ENCODE results near the gene RALGPS1. TPM values are rescaled to one million over a fixed set of nuclear protein-coding genes. Genes with fewer than 3 reads are reported as not detected.

The RALGPS1 gene
- total RNA-seq, 1 experiment from 2014 or later = 8.2 TPM

DNA sequence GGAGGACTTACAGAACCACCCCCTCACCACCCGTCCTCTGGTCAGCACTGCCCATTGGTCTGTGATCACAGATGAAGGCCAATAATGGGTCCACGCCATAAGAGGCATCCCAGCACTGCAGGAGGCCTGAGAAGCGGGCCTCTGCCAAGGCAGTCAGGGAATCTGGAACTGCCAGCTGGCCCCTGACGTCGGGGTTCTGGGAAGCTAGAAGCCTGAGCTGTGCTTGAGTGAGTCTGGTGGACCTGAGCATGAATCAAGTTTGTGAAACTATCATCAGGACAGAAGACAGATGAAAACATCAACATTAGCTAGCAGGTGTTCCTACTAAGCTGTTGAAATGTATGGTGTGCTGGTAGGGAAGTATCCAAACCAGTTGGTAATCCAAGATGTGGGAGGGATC lies 200.0 kb downstream of the RALGPS1 start:
- Histone ChIP-seq H3K4me1 (ENCODE audit: low read length) (no peaks in the 10 kb centered on the region), H3K9ac (ENCODE audit: low read length) (no peak overlapping the region), H3K36me3 (ENCODE audit: insufficient read depth, low read length) (no peaks in the 10 kb centered on the region), H3K9me3 (ENCODE audit: low read length) (no peaks in the 10 kb centered on the region), H3K27me3 (ENCODE audit: low read length) (no peaks in the 10 kb centered on the region), H3K27ac (ENCODE audit: low read length) (no peak overlapping the region), H3K9me2 (replicated peaks; ENCODE audit: insufficient read depth, low read length) (no peaks in the 10 kb centered on the region), H3K79me2 (ENCODE audit: low read length) (no peaks in the 10 kb centered on the region), H2AFZ (ENCODE audit: low read length) (no peak overlapping the region), H3K4me3 (ENCODE audit: low read length) (no peak overlapping the region), H3K4me2 (ENCODE audit: low read depth, low read length, poor library complexity, severe bottlenecking) (no peak overlapping the region), H4K20me1 (ENCODE audit: insufficient read depth, low read depth, low read length) (0 out of 2 replicates have a peak, but pooled peaks cover 19% of the 10 kb centered on the region)
- no peak for DNase-seq

DNA sequence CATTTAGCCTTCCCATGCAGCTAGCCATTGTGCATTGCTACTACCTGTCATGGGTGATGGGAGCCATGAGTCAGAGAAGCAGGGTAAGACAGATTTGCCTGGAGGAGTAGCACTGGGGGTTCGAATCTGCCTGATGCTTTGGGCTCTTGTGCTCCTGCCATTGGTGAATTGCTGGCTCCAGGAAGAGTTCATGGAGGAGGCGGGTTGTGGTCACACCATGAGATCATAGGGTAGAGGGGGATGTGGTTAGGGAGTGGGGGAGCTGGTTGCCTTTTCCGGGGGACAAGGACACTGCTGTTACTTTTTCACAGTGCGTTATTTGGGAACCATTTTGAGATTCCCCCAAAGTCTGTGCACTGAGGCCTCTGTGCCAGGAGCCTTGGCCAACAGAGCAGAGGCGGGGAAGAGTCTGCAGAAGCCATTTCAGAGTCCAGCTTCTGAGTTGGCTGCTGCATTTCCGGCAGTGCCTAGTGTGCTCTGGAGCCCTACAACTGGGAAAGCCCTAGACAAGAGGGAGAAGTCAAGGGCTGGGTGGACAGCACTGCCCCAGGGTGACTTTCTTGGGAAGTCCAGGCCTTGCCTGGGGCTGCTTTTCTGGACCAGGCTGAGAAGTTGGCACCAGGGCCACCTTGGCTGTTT lies 201.6 kb downstream of the RALGPS1 start:
- Histone ChIP-seq H3K4me2 (ENCODE audit: low read depth, low read length, poor library complexity, severe bottlenecking) (no peak overlapping the region), H3K9me3 (ENCODE audit: low read length) (no peaks in the 10 kb centered on the region), H3K4me3 (ENCODE audit: low read length) (no peak overlapping the region), H3K36me3 (ENCODE audit: insufficient read depth, low read length) (no peaks in the 10 kb centered on the region), H3K9ac (ENCODE audit: low read length) (no peak overlapping the region), H3K79me2 (ENCODE audit: low read length) (no peaks in the 10 kb centered on the region), H2AFZ (ENCODE audit: low read length) (no peak overlapping the region), H3K9me2 (replicated peaks; ENCODE audit: insufficient read depth, low read length) (no peaks in the 10 kb centered on the region), H3K27me3 (ENCODE audit: low read length) (no peaks in the 10 kb centered on the region), H3K27ac (ENCODE audit: low read length) (no peak overlapping the region), H4K20me1 (ENCODE audit: insufficient read depth, low read depth, low read length) (0 out of 2 replicates have a peak, but pooled peaks cover 15% of the 10 kb centered on the region), H3K4me1 (ENCODE audit: low read length) (no peaks in the 10 kb centered on the region)
- DNase-seq = no peak

DNA sequence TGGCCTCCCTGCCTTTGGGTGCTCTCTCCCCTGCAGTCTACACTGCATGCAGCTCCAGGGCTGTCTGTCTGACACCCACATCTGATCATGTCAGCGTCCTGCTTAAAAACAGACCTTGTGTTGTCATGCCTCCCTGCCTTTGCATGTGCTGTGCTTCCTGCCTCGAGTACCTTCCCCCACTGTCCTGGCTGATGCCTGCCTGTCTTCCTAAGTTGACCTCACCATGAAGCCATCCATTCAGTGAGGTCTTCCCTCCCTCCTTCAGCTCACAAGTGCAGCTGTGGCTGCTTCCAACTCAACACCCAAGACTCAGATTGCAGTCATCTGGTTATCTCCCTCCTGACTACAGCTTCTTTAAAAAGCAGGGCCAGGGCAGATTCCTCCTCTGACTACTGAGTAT lies 202.4 kb downstream of the RALGPS1 start:
- H3K9me3 ChIP-seq (ENCODE audit: low read length) = no peaks in the 10 kb centered on the region
- H3K4me1 ChIP-seq (ENCODE audit: low read length) = no peaks in the 10 kb centered on the region
- H3K27me3 ChIP-seq (ENCODE audit: low read length) = no peaks in the 10 kb centered on the region
- no peak overlapping the region for H3K4me3 ChIP-seq (ENCODE audit: low read length)
- H3K79me2 ChIP-seq (ENCODE audit: low read length) = no peaks in the 10 kb centered on the region
- no peak overlapping the region for H3K27ac ChIP-seq (ENCODE audit: low read length)
- no peak overlapping the region for H2AFZ ChIP-seq (ENCODE audit: low read length)
- no peak for DNase-seq
- H3K9ac ChIP-seq (ENCODE audit: low read length) = no peak overlapping the region
- H3K4me2 ChIP-seq (ENCODE audit: low read depth, low read length, poor library complexity, severe bottlenecking) = no peak overlapping the region
- 0 out of 2 replicates have a peak, but pooled peaks cover 15% of the 10 kb centered on the region for H4K20me1 ChIP-seq (ENCODE audit: insufficient read depth, low read depth, low read length)
- H3K36me3 ChIP-seq (ENCODE audit: insufficient read depth, low read length) = no peaks in the 10 kb centered on the region
- H3K9me2 ChIP-seq (replicated peaks; ENCODE audit: insufficient read depth, low read length) = no peaks in the 10 kb centered on the region

DNA sequence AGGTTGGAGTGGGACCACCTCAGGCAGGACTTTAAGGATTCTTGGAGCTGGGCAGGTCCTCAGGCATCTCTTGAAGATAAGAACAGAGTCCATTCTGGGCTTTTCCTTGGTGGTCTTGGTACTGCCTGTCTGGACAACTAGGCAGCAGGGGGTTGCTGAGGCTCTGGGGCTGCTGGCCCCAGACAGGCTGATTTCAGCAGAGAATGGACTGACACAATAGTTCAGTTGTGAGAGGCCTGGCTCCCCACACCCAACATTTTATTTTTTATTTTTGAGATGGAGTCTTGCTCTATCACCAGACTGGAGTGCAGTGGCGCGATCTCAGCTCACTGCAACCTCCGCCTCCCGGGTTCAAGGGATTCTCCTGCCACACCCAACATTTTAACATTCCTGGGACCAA lies 203.2 kb downstream of the RALGPS1 start:
- Histone ChIP-seq H3K79me2 (ENCODE audit: low read length) (no peaks in the 10 kb centered on the region), H4K20me1 (ENCODE audit: insufficient read depth, low read depth, low read length) (0 out of 2 replicates have a peak, but pooled peaks cover 10% of the 10 kb centered on the region), H3K9me2 (replicated peaks; ENCODE audit: insufficient read depth, low read length) (no peaks in the 10 kb centered on the region), H2AFZ (ENCODE audit: low read length) (no peak overlapping the region), H3K4me3 (ENCODE audit: low read length) (no peak overlapping the region), H3K9ac (ENCODE audit: low read length) (no peak overlapping the region), H3K9me3 (ENCODE audit: low read length) (no peaks in the 10 kb centered on the region), H3K27me3 (ENCODE audit: low read length) (no peaks in the 10 kb centered on the region), H3K4me2 (ENCODE audit: low read depth, low read length, poor library complexity, severe bottlenecking) (no peak overlapping the region), H3K4me1 (ENCODE audit: low read length) (no peaks in the 10 kb centered on the region), H3K27ac (ENCODE audit: low read length) (no peak overlapping the region), H3K36me3 (ENCODE audit: insufficient read depth, low read length) (no peaks in the 10 kb centered on the region)
- DNase-seq = no peak

DNA sequence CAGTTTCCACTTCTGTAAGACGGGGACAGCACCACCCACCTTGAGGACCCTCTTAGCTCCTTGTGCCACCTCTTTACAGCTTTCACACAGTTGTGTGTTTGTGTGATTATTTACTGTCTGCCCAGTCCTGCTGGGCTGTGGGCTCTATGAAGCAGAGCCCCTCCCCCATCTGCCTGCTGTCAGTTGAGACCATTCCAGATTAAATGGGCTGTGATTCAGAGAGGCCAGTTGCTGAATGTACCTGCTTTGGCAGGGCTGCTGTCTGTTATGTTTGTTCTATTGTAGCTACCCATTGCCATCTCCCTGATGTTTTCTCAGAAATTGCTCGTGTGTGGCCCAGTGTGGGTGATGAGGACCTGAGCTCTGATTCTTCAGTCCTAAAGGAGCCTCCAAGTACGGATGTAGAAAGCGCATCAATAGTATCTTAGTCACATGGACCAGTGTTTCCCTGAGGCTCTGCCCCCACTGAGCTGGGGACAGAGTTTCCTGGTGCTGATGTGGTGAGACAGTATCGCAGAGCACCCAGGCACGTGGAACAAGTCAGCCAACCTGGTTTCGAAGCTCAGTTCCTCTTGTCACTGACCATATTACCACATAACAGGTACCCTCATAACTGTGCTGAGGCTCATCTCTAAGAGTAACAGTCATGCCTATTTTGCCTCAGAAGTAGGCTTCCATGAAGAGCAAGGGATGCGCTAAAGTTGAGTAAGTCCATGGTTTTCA lies 204.2 kb downstream of the RALGPS1 start:
- H3K27ac ChIP-seq (ENCODE audit: low read length) = no peak overlapping the region
- H3K4me2 ChIP-seq (ENCODE audit: low read depth, low read length, poor library complexity, severe bottlenecking) = no peak overlapping the region
- no peaks in the 10 kb centered on the region for H3K9me3 ChIP-seq (ENCODE audit: low read length)
- no peaks in the 10 kb centered on the region for H3K36me3 ChIP-seq (ENCODE audit: insufficient read depth, low read length)
- no peaks in the 10 kb centered on the region for H3K4me1 ChIP-seq (ENCODE audit: low read length)
- no peaks in the 10 kb centered on the region for H3K27me3 ChIP-seq (ENCODE audit: low read length)
- DNase-seq = no peak
- H2AFZ ChIP-seq (ENCODE audit: low read length) = no peak overlapping the region
- no peak overlapping the region for H3K4me3 ChIP-seq (ENCODE audit: low read length)
- H3K9me2 ChIP-seq (replicated peaks; ENCODE audit: insufficient read depth, low read length) = no peaks in the 10 kb centered on the region
- no peak overlapping the region for H3K9ac ChIP-seq (ENCODE audit: low read length)
- H4K20me1 ChIP-seq (ENCODE audit: insufficient read depth, low read depth, low read length) = 0 out of 2 replicates have a peak, but pooled peaks cover 7% of the 10 kb centered on the region
- no peaks in the 10 kb centered on the region for H3K79me2 ChIP-seq (ENCODE audit: low read length)

DNA sequence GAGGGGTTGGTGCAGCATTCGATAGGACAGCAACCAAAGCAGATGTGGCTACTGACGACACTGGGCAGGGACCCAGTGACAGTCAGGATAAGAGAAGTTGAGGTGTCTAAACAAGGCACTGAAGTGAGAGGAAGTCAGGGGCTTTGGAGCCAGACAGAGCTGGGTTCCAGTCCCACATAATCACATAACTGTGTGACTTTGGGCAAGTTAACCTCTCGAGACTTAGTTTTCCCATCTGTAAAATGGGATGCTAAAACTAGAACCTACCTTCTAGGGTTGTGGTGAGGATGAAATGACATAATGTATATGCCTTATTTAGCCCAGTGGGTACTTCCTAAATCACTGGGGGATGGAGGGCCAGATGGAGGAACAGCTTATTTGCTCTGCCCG lies 204.7 kb downstream of the RALGPS1 start:
- H3K27ac ChIP-seq (ENCODE audit: low read length) = no peak overlapping the region
- H3K79me2 ChIP-seq (ENCODE audit: low read length) = no peaks in the 10 kb centered on the region
- no peaks in the 10 kb centered on the region for H3K9me2 ChIP-seq (replicated peaks; ENCODE audit: insufficient read depth, low read length)
- H3K4me2 ChIP-seq (ENCODE audit: low read depth, low read length, poor library complexity, severe bottlenecking) = no peak overlapping the region
- no peaks in the 10 kb centered on the region for H3K27me3 ChIP-seq (ENCODE audit: low read length)
- H3K9ac ChIP-seq (ENCODE audit: low read length) = no peak overlapping the region
- H2AFZ ChIP-seq (ENCODE audit: low read length) = no peak overlapping the region
- H3K9me3 ChIP-seq (ENCODE audit: low read length) = no peaks in the 10 kb centered on the region
- H3K36me3 ChIP-seq (ENCODE audit: insufficient read depth, low read length) = no peaks in the 10 kb centered on the region
- peaks cover 7% of the 10 kb centered on the region; the same call in 1 of the 2 replicates for H4K20me1 ChIP-seq (ENCODE audit: insufficient read depth, low read depth, low read length)
- no peaks in the 10 kb centered on the region for H3K4me1 ChIP-seq (ENCODE audit: low read length)
- no peak for DNase-seq
- H3K4me3 ChIP-seq (ENCODE audit: low read length) = no peak overlapping the region

DNA sequence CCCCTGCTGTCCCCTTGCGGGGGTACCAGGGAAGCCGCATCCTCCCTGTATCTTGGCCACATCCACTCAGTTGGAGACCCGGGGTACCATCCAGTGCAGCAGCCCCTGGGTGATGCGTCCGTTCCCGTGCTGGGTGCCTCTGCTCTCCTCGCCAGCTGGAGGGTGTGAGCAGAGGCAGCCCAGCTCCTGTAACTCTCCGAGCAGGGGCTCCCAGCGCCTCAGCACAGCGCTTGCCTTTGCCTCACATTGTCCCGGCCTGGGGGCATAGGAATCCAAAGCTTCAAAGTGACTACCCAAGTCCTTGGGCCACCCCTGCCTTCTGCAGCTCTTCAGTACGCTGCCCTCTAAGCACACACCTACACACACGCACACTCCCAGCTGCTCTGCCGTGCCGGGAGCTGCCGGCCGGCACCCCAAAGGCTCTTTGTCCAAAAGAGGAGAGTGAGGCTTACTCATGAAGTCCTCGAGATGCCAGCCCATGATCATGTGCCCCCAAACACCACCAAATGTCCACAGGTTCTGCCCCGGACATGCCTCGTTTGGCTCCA lies 207.1 kb downstream of the RALGPS1 start:
- no peak for DNase-seq
- no peak overlapping the region for H3K4me2 ChIP-seq (ENCODE audit: low read depth, low read length, poor library complexity, severe bottlenecking)
- H3K4me3 ChIP-seq (ENCODE audit: low read length) = no peak overlapping the region
- H3K4me1 ChIP-seq (ENCODE audit: low read length) = no peaks in the 10 kb centered on the region
- H3K9me2 ChIP-seq (replicated peaks; ENCODE audit: insufficient read depth, low read length) = no peaks in the 10 kb centered on the region
- H3K36me3 ChIP-seq (ENCODE audit: insufficient read depth, low read length) = no peaks in the 10 kb centered on the region
- no peaks in the 10 kb centered on the region for H3K79me2 ChIP-seq (ENCODE audit: low read length)
- no peak overlapping the region for H3K9ac ChIP-seq (ENCODE audit: low read length)
- H3K27ac ChIP-seq (ENCODE audit: low read length) = no peak overlapping the region
- peaks cover 7% of the 10 kb centered on the region for H4K20me1 ChIP-seq (ENCODE audit: insufficient read depth, low read depth, low read length)
- H2AFZ ChIP-seq (ENCODE audit: low read length) = no peak overlapping the region
- no peaks in the 10 kb centered on the region for H3K9me3 ChIP-seq (ENCODE audit: low read length)
- no peaks in the 10 kb centered on the region for H3K27me3 ChIP-seq (ENCODE audit: low read length)

DNA sequence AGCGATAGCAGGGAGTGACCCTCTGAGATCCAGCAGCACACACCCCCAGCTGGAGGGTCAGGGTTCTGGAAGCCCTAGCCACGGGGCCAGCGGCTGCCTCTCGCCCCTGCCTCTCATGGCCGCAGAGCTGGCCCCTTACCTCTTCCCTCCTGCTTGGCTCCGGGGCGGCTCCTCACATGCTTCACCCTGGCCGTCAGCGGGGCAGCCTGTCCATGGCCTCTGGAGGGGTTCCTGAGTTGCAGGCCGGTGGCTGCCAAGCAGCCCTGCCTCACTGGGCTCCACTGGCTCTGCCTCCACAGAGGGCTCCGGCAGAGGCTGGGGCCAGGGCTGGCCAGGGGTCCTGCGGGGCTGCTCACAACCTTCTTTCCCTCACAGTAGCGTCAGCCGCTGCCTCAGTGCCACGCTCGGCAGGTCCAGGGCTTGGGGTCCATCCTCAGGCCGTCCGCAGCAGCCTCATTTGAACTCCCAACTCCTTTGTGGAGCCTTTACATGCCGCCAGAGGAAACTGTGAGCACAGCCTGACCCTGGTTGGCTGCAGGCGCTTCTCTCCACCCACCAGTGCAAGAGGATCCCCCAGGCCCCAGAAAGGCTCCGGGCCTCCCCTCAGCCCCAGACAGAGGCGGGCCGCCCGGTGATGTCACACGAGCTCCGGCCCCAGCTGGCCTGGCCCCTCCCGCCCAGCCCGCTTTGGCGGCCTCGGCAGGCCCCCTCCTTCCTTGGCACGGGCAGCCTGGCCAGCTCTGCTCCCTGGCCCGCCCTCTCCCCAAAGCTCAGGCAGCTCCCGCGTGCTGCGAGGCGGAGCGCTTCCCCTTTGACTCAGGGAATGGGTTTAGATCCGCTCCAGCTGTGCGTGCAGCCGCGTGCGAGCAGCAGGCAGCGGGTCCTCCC lies 207.8 kb downstream of the RALGPS1 start, which contains the start of gene ANGPTL2:
Gene ANGPTL2, minus strand, starts transcription at position 460 of the 888 bp plus-strand sequence. CDS start 13,904 bp downstream, outside the sequence.
- Histone ChIP-seq H3K9me2 (replicated peaks; ENCODE audit: insufficient read depth, low read length) (no peaks in the 10 kb centered on the region), H3K27me3 (ENCODE audit: low read length) (no peaks in the 10 kb centered on the region), H3K9ac (ENCODE audit: low read length) (no peak within 1 kb of the TSS), H3K4me1 (ENCODE audit: low read length) (no peaks in the 10 kb centered on the region), H3K9me3 (ENCODE audit: low read length) (no peaks in the 10 kb centered on the region), H3K4me3 (ENCODE audit: low read length) (no peak within 1 kb of the TSS), H2AFZ (ENCODE audit: low read length) (no peak within 1 kb of the TSS), H3K79me2 (ENCODE audit: low read length) (no peaks in the 10 kb centered on the region), H3K36me3 (ENCODE audit: insufficient read depth, low read length) (no peaks in the 10 kb centered on the region), H4K20me1 (ENCODE audit: insufficient read depth, low read depth, low read length) (peaks cover 7% of the 10 kb centered on the region), H3K27ac (ENCODE audit: low read length) (no peak within 1 kb of the TSS), H3K4me2 (ENCODE audit: low read depth, low read length, poor library complexity, severe bottlenecking) (no peak within 1 kb of the TSS)
- no peak for DNase-seq
